Activated CD8-positive, alpha-beta memory T cell treated with anti-CD3 and anti-CD28 coated beads for 36 hours (primary cell): ENCODE measurements around the gene KRT78. TPM values are rescaled to one million over a fixed set of nuclear protein-coding genes. Genes with fewer than 3 reads are reported as not detected.
"Not testable (repeated sequence)": the region's sequence is repeated elsewhere in the genome, so short reads cannot be mapped to it uniquely, and the experiment has no call there.

Experiments used
- CTCF ChIA-PET: fragments of 350-600 bp; sonication (Branson Sonifier 250); formaldehyde crosslinking; loops from one replicate; lab custom pipeline; 2021; ENCODE audit warnings: antibody characterized with exemption; lab: Charles Lee
- POLR2A ChIA-PET: fragments of 350-600 bp; sonication (Branson Sonifier 250); formaldehyde crosslinking; loops from one replicate; lab custom pipeline; 2021; ENCODE audit warnings: antibody characterized with exemption; lab: Charles Lee
- total RNA-seq, 2 experiments: library from RNA; stranded (reverse); gene quantifications; one replicate each; pipeline ENCODE4 v1.2.3, GENCODE V29; 2021

KRT78 gene, protein sequence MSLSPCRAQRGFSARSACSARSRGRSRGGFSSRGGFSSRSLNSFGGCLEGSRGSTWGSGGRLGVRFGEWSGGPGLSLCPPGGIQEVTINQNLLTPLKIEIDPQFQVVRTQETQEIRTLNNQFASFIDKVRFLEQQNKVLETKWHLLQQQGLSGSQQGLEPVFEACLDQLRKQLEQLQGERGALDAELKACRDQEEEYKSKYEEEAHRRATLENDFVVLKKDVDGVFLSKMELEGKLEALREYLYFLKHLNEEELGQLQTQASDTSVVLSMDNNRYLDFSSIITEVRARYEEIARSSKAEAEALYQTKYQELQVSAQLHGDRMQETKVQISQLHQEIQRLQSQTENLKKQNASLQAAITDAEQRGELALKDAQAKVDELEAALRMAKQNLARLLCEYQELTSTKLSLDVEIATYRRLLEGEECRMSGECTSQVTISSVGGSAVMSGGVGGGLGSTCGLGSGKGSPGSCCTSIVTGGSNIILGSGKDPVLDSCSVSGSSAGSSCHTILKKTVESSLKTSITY
- not detected for total RNA-seq

DNA sequence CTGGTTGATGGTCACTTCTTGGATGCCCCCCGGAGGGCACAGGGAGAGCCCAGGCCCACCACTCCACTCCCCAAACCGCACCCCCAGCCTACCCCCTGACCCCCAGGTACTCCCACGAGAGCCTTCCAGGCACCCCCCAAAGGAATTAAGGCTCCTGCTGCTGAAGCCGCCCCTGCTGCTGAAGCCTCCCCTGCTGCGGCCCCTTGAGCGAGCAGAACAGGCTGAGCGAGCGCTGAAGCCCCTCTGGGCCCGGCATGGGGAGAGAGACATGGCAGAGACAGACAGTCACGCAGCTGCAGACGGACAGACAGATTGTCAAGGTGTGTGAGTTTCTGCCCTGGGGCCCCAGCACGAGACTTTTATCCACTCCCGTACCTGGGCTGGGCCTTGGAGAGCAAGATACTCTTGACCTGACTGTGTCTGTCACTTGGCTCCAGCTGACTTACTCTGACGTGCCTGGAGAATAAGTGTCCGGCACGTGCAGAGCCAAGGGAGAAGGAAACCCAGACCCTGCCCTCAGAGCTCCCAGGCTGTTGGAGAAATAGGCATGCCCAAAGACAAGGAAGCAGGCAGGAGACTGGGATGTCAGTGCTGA is at the start of gene KRT78:
KRT78 (minus strand) TSS at position 334 of the 595 bp plus-strand sequence; CDS start at position 270, 64 bp downstream.
- ChIA-PET CTCF (no interaction called here), POLR2A (no interaction called here)

GRCh38 chr12:52896190-52897100 is 47.7 kb upstream of the KRT78 start:
- ChIA-PET POLR2A (no interaction called here), CTCF (interaction anchor here (1.8 kb wide), 1 partner anchor 84 kb away, joined by 7 read pairs; no protein-coding TSS in a partner anchor)

DNA sequence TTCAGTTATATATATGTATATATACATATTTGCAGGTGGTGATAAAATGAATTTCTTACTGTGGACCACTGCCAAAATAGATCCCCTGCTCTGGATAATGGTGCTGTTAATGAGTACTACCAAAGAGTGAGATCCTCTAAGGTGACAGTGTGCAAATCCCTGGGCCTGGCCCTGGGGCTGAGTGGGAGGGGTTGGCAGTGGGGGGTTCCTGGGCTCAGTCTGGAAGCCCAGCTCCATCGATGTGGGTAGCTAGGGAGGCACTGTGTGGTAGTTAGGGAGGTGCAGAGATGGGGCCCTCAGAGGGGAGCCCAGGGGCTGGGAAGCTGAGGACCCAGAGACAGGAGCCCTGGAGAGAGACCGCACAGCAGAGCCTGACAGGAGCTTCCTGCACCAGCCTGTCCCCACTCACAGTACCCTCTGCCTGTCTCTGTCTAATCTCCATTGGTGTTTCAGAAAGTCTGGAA is 47.0 kb upstream of the KRT78 start:
- CTCF ChIA-PET: interaction anchor here (0.8 to 1.9 kb wide), 3 partner anchors 11 to 85 kb away, joined by 3 to 9 read pairs (median 5); no protein-coding TSS in a partner anchor
- POLR2A ChIA-PET: no interaction called here

DNA sequence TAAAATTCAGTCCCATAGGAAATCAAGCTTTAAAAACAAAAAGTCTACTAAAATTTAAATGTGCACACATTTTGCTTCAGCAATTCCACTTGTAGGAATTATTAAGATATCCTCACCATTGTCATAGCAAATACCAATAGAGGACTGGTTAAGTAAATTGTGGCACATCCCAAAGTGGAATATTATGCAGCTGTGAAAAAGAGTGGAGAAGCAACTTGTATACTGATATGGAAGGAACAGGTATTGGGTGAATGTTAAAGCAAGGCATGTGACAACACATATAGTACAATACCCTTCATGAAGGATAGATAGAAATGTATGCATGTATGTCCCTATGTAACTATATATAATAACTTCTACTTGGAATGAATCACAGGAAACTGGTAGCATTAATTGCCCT is 44.2 kb upstream of the KRT78 start:
- CTCF ChIA-PET: no interaction called here

DNA sequence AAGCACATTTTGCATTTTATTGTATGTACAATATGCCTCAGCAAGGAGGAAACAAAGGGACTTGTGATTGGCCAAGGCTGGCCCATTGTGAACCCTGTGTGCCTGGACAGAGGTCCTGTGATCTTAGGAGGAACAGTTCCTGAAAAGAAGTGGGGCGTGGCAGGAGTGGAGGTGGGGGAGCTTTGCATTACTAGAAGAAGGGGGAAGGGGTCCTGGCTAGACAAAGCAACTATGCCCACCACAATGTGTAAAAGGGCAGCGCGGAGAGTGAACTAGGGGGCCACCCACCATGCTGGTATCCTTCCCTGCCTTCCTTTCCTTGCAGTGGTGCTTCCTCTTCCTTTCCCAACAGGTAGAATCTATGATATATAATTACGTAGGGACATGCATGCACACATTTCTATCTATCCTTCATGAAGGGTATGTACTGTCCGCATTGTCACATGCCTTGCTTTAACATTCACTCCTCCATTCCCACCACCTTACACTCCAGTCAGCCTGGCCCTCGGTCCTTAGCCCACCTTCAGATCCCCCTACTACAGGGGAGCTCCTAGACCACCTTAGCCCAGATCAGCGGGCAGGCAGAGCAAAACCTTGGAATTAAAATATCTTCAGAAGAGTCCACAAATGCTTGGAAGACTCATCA is 43.5 kb upstream of the KRT78 start:
- ChIA-PET CTCF (no interaction called here), POLR2A (no interaction called here)

More for the DNA sequence above, 44.2 kb upstream of the KRT78 start:
- POLR2A ChIA-PET: no interaction called here

DNA sequence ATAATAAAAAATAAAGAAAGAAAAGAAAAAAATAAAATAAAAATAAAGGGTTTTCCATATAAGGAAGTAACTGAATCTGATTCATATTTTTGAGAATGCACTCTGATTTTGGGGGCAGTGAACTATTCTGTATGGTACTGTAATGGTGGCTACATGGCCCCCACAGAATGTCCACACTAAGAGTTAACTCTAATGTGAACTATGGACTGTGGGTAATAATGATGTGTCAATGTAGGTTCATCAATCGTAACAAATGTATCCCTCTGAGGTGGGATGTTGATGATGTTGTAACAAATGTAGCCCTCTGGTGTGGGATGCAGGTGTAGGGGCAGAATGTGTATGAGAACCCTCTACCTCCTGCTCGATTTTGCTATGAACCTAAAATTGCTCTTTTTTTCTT is 42.2 kb upstream of the KRT78 start:
- ChIA-PET POLR2A (no interaction called here), CTCF (interaction anchor here (0.7 kb wide), 1 partner anchor 1316 kb away, joined by 3 read pairs; no protein-coding TSS in a partner anchor)

DNA sequence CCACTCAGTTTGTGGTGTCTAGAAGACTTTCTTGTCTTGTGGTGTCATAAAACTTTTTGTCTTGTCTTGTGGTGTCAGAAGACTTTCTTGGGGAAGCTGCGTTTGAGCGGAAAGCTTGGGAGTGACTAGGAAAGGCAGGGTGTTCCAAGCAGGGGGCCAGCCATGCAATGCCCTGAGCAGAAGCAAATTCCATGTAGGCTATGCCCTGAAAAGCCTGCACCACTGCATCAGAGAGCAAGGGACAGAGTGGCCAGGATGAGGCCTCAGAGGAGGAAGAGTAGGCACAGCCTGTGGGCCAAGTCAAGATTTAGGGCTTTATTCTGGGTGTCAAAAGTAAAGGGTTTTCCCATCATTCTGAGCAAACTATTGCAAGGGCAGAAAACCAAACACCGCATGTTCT is 41.6 kb upstream of the KRT78 start:
- ChIA-PET CTCF (no interaction called here), POLR2A (no interaction called here)

- ChIA-PET POLR2A (no interaction called here), CTCF (interaction anchor here (0.5 to 9.5 kb wide), 37 partner anchors 10 to 817 kb away, joined by 3 to 220 read pairs (median 3); partner anchors contain the start of genes KRT3 and SOAT2)
Observed at GRCh38 chr12:52884526-52885293, 35.9 kb upstream of the KRT78 start.

DNA sequence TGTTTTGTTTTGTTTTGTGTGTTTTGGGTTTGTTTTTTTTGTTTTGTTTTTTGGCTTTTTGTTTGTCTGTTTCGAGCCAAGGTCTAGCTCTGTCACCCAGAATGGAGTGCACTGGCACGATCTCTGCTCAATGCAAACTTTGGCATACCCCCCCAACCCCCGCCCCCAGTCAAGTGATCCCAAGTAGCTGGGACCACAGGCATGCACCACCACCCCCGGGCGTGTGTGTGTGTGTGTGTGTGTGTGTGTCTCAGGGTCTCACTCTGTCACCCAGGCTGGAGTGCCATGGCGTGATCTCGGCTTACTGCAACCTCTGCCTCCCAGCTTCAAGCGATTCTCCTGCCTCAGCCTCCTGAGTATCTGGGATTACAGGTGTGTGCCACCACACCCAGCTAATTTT is 31.7 kb upstream of the KRT78 start:
- POLR2A ChIA-PET: not testable (repeated sequence)
- CTCF ChIA-PET: interaction anchor here (0.8 to 9.5 kb wide), 19 partner anchors 10 to 727 kb away, joined by 3 to 220 read pairs (median 5); partner anchors contain the start of gene KRT84

GRCh38 chr12:52879394-52880351 is 30.9 kb upstream of the KRT78 start:
- POLR2A ChIA-PET: no interaction called here
- CTCF ChIA-PET: interaction anchor here (0.6 to 9.5 kb wide), 46 partner anchors 8 to 726 kb away, joined by 3 to 220 read pairs (median 4); partner anchors contain the start of genes KRT4, KRT74, KRT76 and KRT8

DNA sequence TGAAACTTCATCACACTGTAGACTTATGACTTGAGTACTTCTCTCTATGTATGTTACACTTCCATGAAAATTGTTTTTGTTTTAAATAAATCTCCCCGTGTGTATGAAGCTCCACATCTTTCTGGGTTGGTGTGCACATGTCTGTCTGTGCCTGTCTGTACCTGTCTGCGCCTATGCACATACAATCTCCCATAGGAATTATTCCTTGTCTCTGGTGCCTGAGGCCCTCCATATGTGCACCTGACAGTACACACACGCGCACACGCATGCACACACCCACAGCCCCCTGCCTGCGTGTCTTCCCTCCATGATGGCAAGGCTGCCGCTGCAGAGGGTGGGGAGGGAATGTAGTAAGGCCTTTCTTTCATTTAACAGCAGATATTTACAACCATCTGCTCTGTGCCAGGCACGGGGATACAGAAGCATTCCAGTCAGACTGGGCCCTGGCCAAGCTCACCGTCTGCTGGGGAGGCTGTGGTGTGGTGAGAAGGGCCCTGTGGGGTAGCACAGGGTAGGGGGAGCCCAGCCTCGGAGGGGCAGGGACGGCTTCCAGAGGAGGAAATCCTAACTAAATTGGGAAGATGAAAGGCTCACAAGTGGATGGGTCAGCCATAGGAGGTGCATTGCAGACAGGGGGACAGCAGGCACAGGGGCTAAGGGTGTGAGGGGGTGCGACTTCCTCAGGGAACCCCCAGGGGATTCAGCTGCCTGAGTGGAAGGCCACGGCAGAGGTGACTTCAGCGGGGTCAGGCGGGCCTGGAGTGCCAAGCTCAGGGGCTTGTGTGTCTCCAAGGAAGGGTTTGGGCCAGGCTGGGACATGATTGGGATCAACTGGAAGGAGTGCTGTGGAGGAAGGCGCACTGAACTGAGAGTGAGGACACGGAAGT is 30.0 kb upstream of the KRT78 start:
- CTCF ChIA-PET: interaction anchor here (0.6 to 9.5 kb wide), 33 partner anchors 8 to 600 kb away, joined by 3 to 220 read pairs (median 4); partner anchors contain the start of genes KRT4 and KRT74
- POLR2A ChIA-PET: interaction anchor here (0.5 kb wide), 1 partner anchor 869 kb away, joined by 3 read pairs; no protein-coding TSS in a partner anchor

DNA sequence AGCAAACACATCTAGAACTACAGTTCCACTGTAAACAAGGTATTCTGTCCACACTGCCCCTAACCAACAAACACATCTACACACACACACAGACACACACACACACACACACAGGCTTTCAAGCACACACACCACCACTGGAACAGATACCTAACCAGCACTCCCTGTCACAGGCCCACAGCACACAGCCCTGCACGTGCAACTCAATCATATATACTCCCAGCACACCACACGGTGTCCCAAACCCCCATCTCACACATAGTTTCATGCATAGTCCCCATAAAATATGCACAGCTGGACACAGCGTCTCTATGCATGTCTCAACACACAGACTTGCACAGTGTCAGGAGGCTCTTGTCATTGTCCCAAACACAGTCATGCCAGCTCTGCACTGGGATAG is 28.4 kb upstream of the KRT78 start:
- POLR2A ChIA-PET: no interaction called here
- CTCF ChIA-PET: interaction anchor here (1.0 to 9.5 kb wide), 4 partner anchors 8 to 754 kb away, joined by 4 to 220 read pairs (median 28); no protein-coding TSS in a partner anchor

DNA sequence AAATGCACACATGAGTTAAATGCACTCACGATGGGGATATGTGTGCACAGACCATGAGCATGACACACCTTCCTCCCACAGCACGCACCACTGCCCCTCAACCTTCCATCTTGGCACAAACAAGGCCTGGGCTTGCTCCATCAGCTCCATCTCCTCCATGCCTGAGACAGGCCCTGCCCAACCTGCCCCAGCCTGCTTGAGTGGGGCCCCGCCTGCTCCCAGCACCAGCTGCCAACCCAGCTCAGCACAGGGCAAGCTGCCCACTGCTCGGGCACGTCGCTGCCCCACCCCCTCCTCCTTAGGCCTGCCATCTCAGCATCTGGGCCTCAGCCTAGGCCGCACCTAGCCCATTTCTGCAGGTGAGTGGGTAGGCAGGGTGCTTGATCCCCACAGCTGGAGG is 27.6 kb upstream of the KRT78 start:
- CTCF ChIA-PET: interaction anchor here (0.6 to 4.9 kb wide), 5 partner anchors 9 to 503 kb away, joined by 3 to 29 read pairs (median 11); no protein-coding TSS in a partner anchor
- POLR2A ChIA-PET: no interaction called here

DNA sequence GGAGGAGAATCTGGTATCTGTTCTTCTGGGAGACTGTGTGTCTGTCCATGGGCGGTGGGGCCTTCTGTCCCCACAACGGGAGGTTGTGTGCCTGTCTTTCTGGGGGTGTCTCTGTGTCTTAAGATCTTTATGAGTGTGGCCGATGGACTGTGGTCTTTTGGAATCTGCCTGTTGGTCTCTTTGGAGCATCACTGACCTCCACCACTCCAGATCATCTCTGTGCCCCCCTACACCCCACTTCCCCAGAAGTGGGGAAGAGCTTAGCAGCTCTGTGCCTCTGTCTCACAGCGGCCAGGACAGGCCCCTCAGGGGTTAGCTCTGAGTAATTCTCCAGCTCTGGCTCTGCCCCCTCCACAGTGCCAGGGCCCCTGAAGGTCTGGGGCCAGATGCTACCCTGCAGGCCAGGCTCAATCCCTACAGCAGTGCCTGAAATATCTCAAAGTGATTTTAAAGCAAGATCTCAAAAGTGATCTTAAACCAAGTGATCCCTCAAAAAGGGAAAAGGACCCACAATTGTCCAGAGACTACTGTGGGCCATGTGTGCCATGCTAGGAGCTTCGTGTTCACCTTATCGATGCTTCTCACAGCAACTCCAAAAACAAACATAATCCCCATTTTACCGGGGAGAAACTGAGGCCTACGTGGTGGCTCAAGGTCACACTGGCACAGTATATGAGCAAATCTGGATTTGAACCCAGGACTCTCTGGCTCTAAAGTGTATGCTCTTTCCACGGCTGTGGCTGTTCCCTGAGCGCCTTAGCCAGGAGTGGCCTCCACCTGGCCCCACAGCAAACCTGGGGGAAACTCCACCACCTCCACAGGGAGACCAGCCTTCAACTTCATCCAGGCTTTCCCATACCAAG is 26.0 kb upstream of the KRT78 start:
- CTCF ChIA-PET: interaction anchor here (1.1 to 4.8 kb wide), 3 partner anchors 10 to 131 kb away, joined by 3 to 26 read pairs (median 11); no protein-coding TSS in a partner anchor
- POLR2A ChIA-PET: no interaction called here
